Endothelial cell of umbilical vein (primary cell): ENCODE measurements around the gene DCP2.

Experiments used
- CTCF ChIP-seq, 2 donors: IDR thresholded peaks; 1 replicate in 1 of 2; 2 replicates in 1 of 2; pipeline ENCODE4 v1.5.1; 2011; ENCODE audit warnings: low read length in 2 of 2, mild to moderate bottlenecking in 2 of 2, moderate library complexity in 2 of 2, control low read depth in 1 of 2, inconsistent platforms in 1 of 2, low read depth in 1 of 2; ENCODE audit not compliant: insufficient read depth in 1 of 2; ENCODE audit errors: extremely low read depth in 1 of 2
- EZH2 ChIP-seq: IDR thresholded peaks from 2 replicates; pipeline ENCODE4 v1.6.1; 2012; ENCODE audit warnings: borderline replicate concordance, low read depth, mild to moderate bottlenecking, moderate library complexity, low read length, inconsistent platforms; ENCODE audit not compliant: severe bottlenecking
- GATA2 ChIP-seq: IDR thresholded peaks from 2 replicates; pipeline ENCODE4 v1.7.0; 2011; ENCODE audit warnings: low read depth, mild to moderate bottlenecking, moderate library complexity, mixed read lengths, low read length; ENCODE audit not compliant: insufficient read length, insufficient read depth
- POLR2A ChIP-seq: IDR thresholded peaks from 2 replicates; pipeline ENCODE4 v1.6.1; 2012; ENCODE audit warnings: low read depth, mild to moderate bottlenecking, control low read depth, low read length
- POLR2AphosphoS5 ChIP-seq: IDR thresholded peaks from 2 replicates; pipeline ENCODE4 v1.6.1; 2012; ENCODE audit warnings: low read depth, mild to moderate bottlenecking, control low read depth, low read length, moderate library complexity; ENCODE audit not compliant: insufficient read depth

GRCh38 chr5:112958093-112959088, 18.2 kb upstream of the DCP2 start:
- TF ChIP-seq CTCF (IDR thresholded peaks at IDR 0.05; ENCODE audit: extremely low read depth in 1 of 2, insufficient read depth in 1 of 2, low read depth in 1 of 2, low read length in 2 of 2) (no peak), EZH2 (no peak), POLR2A (no peak), POLR2AphosphoS5 (peak; percentile 62), GATA2 (peak; percentile 47)
